ENCODE results near the gene LRRC71.

LRRC71 gene

GRCh38 chr1:156927215-156928042 lies 7.0 kb downstream of the LRRC71 start (continued):
- TF ChIP-seq ZNF8 (CRISPR knock-in tag; IDR thresholded peaks at IDR 0.05) (no peak), ZC3H10 (CRISPR knock-in tag; IDR thresholded peaks at IDR 0.05) (no peak), ESRRG (CRISPR knock-in tag; IDR thresholded peaks at IDR 0.05) (no peak), BACH2 (CRISPR knock-in tag; IDR thresholded peaks at IDR 0.05; ENCODE audit: borderline replicate concordance) (no peak)

GRCh38 chr1:156928043-156928602 lies 7.7 kb downstream of the LRRC71 start:
- peak; percentile 61 for ATAC-seq
- TF ChIP-seq ISL1 (CRISPR knock-in tag; IDR thresholded peaks at IDR 0.05), result no peak
- no peak for TF ChIP-seq PATZ1 (CRISPR knock-in tag; IDR thresholded peaks at IDR 0.05; ENCODE audit: borderline replicate concordance)
- TF ChIP-seq TOX (CRISPR knock-in tag; IDR thresholded peaks at IDR 0.05; ENCODE audit: borderline replicate concordance), result no peak
- no peak for TF ChIP-seq ZFP30 (CRISPR knock-in tag; IDR thresholded peaks at IDR 0.05)
- no peak for TF ChIP-seq SNAI2 (CRISPR knock-in tag; IDR thresholded peaks at IDR 0.05)
- TF ChIP-seq OSR1 (CRISPR knock-in tag; IDR thresholded peaks at IDR 0.05), result no peak
- TF ChIP-seq CSRNP3 (CRISPR knock-in tag; IDR thresholded peaks at IDR 0.05), result no peak
- TF ChIP-seq PPARA (CRISPR knock-in tag; IDR thresholded peaks at IDR 0.05; ENCODE audit: borderline replicate concordance), result no peak
- no peak for TF ChIP-seq TCF4 (CRISPR knock-in tag; IDR thresholded peaks at IDR 0.05; ENCODE audit: borderline replicate concordance)
- TF ChIP-seq ZC3H10 (CRISPR knock-in tag; IDR thresholded peaks at IDR 0.05), result no peak
- TF ChIP-seq ZNF565 (CRISPR knock-in tag; conservative IDR thresholded peaks at IDR 0.05; ENCODE audit: low read depth), result no peak
- no peak for TF ChIP-seq ZFP3 (CRISPR knock-in tag; IDR thresholded peaks at IDR 0.05)
- no peak for TF ChIP-seq POU6F1 (CRISPR knock-in tag; IDR thresholded peaks at IDR 0.05; ENCODE audit: borderline replicate concordance, low read depth)
- no peak for TF ChIP-seq RARB (CRISPR knock-in tag; IDR thresholded peaks at IDR 0.05)
- TF ChIP-seq CSDC2 (CRISPR knock-in tag; IDR thresholded peaks at IDR 0.05), result no peak
- no peak for TF ChIP-seq ESRRG (CRISPR knock-in tag; IDR thresholded peaks at IDR 0.05)
- no peak for TF ChIP-seq BACH2 (CRISPR knock-in tag; IDR thresholded peaks at IDR 0.05; ENCODE audit: borderline replicate concordance)
- TF ChIP-seq CREB5 (CRISPR knock-in tag; IDR thresholded peaks at IDR 0.05; ENCODE audit: low read depth), result no peak
- TF ChIP-seq ZNF8 (CRISPR knock-in tag; IDR thresholded peaks at IDR 0.05), result no peak
- TF ChIP-seq TSHZ2 (CRISPR knock-in tag; IDR thresholded peaks at IDR 0.05), result no peak

Measured in SK-N-SH treated with all-trans-retinoic acid at 6 μM for 48 hours (cell line).